ENCODE data around the gene MYO5A.

- TF ChIP-seq POLR2A (IDR thresholded peaks at IDR 0.05) (no peak), CTCF (IDR thresholded peaks at IDR 0.05) (no peak)
Measured at GRCh38 chr15:52340093-52340492, 188.6 kb downstream of the MYO5A start.
